HG03025 (cell line): ENCODE results near the gene MUS81.
"Not testable (repeated sequence)": the region's sequence is repeated elsewhere in the genome, so short reads cannot be mapped to it uniquely, and the experiment has no call there.

ENCODE experiments used
- ATAC-seq: cut with Tn5 transposase; IDR thresholded peaks from one replicate; pipeline ENCODE4 v1.9.1; 2021; ENCODE audit warnings: mild to moderate bottlenecking, moderate library complexity; ENCODE audit not compliant: unreplicated experiment, low FRiP score

MUS81 gene, protein sequence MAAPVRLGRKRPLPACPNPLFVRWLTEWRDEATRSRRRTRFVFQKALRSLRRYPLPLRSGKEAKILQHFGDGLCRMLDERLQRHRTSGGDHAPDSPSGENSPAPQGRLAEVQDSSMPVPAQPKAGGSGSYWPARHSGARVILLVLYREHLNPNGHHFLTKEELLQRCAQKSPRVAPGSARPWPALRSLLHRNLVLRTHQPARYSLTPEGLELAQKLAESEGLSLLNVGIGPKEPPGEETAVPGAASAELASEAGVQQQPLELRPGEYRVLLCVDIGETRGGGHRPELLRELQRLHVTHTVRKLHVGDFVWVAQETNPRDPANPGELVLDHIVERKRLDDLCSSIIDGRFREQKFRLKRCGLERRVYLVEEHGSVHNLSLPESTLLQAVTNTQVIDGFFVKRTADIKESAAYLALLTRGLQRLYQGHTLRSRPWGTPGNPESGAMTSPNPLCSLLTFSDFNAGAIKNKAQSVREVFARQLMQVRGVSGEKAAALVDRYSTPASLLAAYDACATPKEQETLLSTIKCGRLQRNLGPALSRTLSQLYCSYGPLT

DNA sequence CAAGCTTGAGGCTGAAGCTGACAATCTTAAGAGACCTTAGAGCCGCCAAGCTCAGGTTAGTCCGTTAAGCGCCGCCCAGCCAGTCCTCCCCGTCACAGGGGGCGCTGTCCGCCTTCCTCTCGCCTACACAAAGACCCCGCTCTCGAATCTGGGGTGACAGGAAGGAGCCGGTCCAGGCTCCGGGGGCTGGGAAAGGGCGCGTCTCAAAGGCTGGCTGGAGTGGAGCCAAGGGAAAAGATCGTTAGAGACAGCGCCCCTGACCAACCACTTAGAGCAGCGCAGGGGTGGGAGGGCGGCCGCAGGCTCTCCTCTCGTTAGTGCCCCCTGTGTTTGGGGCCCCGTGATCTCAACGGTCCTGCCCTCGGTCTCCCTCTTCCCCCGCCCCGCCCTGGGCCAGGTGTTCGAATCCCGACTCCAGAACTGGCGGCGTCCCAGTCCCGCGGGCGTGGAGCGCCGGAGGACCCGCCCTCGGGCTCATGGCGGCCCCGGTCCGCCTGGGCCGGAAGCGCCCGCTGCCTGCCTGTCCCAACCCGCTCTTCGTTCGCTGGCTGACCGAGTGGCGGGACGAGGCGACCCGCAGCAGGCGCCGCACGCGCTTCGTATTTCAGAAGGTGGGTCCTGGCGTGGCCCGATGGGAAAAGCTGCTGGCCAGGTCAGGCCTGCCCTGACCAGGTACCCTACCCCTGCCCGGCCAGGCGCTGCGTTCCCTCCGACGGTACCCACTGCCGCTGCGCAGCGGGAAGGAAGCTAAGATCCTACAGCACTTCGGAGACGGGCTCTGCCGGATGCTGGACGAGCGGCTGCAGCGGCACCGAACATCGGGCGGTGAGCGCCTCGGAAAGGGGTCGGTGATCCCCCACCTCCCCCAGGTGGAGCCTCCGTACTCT lies at the start of gene MUS81:
MUS81 (plus strand) TSS at position 156 of the 887 bp plus-strand sequence; CDS start at position 477, 321 bp downstream.
- ATAC-seq = peak; percentile 26

DNA sequence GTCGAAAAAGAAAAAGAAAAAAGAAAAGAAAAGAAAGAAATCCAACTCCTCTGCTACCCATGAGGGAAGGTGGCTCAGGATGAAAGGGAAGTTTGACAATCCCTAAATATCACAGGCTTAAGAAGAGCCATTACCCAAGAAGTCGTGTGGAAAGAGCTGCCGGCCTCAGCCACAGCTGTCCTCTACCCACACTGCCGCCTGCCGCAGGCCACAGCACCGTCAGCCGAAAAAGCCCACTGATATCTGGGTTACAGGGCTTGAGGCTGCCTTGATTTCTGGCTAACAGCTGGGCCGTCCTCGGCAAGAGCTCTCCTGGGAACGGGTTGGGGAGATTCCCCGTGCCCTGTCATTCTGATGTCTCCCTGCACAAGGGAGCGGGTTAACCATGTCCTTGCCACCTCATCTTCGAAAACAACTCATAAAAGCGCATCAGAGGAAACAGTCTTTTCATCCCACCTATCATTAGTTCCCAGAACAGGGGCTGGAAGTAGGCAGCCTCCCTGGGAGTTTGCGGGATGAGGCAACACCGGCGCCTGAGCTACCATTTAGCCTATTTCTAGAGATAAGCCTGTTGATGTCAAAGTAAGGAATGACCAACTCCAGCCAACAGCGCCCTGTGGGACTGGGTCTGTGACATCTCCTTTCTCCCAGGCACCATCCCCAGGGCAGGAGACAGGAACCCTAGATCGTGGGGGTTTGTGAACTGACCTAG lies 48.3 kb upstream of the MUS81 start:
- no peak for ATAC-seq

DNA sequence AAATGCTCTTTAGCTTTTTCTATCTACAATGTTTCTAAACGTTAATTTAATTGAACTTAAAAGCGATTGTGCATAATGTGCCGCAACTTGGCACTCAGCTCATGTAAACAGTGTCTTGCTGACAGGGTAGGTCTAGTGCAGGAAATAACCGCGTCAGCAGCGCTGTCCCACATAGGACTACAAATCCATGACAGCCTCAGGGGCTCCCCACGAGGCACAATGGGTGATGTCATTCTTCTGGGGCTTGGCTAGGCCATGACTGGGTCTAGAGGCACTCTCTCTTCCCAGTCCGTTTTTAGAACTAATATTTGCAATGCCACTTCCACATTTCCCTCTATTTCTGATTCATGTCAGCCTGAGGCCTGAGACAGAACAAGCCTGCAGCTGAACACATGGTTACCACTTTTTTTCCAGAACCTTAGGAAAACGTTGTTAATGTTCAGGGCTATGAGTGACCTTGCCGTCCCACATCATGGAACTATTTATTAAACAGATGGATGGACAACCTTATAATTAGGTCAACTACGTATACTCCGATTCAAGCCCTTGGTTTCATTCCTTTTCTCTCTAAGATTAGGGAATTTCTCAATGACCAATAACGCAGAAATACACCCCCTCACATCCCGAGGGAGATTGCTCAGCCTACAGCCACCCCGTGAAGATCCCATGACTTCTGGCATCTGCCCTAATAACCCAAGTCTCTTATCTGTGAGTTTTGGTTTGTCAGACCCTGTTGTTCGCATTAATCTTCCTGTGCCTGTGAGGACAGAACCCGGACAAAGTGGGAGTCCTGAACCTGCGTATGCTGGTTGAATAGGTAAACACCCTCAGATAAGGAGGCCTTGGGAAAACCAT lies 45.9 kb upstream of the MUS81 start:
- no peak for ATAC-seq

DNA sequence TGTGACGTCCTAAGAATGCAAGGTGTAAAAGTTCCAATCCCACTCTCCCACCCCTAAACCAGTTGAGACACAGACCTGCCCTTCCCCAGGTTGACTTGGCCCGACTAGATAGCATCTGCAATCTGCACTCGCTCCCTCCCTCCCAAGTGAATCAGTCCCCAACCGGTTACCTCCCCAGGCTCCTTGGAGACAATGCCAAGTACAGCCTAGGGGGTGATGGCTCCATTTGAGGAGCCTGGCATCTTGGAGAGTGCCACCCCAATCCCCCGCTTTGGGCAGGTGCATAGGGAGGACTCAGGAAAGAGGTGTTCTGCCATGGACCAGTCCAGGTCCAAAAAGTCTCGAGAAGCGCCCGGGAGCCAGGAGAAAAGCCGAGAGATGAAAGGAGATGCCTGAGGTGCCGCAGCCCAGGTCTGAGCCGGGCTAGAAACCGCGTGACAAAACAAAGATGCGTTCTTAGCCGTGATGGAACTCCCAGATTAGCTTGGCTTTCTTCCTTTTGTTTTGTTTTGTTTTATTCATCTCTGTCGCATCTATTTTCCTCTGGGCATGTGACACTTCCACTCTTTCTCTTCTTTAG lies 45.2 kb upstream of the MUS81 start:
- ATAC-seq = no peak

DNA sequence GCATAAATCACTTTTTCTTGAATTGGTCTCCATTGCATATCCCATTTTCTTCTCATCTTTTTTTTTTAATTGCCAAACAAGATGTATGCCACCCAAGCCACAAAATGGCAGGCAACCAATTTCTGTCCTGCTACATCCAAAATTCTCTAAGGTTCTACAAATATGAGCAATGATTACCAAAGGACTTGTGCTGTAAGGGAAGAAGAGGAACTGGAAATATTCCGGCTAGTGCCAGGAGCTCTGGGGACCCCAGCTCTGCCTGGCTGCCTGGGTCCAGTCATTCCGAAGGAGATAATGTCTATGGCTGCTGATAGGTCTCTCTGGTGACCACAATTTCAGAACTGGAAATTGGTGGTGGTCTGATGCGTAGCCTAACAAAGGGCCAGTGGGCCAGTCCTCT lies 43.5 kb upstream of the MUS81 start:
- ATAC-seq = no peak

DNA sequence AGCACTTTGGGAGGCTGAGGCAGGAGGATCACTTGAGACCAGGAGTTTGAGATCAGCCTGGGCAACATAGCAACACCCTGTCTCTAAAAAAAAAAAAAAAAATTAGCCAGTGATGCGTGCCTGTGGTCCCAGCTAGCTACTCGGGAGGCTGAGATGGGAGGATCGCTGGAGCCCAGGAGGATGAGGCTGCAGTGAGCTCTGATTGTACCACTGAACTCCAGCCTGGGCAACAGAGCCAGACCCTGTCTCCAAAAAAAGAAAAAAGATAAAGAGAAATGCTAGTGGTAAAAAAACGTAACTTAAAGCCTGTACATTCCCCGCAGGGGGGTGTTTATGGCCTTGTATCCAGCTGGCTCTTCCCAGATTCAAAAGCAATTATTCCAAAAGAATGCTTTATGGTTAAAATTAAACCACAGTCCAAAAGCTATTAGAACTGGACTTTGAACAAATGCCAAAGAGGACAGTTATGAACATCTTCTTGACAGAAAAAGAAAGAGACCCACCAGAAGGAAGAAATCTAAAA lies 42.9 kb upstream of the MUS81 start:
- ATAC-seq = no peak

DNA sequence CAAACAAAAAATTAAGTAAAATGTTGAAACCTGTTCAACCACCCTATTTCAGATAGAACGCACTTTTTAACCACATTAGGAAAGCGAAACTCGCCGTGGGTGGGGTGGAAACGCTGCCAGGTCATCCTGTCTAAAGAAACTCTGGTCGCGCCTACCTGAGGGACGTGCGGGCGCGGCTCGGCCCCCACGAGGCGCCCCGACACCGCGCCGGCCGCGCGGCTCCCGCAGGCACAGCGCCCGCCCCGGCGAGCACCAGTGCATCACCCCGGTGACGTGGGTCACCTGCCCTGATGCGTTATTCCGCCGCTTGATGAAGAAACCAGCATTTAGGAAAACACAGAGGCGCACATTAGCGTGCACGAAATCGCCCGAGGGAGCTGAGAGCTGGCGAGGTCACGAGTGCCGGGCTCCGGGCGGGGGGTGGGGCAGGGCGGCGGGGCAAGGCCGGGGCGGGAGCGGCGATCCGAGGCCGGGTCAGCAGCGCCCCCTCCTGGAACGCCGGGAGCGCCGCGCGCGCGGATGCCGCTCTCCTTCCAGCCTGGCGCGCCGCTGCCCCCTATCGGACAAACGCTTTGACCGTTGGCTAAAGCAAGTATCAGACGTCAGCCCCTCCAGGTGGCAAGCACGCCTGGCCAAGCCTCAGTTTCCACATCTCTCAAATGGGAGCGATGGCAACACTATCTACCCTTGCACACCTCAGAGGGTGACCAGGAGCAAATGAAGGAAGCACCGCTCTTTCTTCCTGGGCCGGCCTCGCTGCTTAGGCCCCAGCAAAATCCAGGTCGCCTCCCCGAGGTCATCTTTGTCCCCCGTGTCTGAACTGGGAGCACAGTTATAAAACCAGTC lies 42.2 kb upstream of the MUS81 start:
- ATAC-seq = peak; percentile 65

DNA sequence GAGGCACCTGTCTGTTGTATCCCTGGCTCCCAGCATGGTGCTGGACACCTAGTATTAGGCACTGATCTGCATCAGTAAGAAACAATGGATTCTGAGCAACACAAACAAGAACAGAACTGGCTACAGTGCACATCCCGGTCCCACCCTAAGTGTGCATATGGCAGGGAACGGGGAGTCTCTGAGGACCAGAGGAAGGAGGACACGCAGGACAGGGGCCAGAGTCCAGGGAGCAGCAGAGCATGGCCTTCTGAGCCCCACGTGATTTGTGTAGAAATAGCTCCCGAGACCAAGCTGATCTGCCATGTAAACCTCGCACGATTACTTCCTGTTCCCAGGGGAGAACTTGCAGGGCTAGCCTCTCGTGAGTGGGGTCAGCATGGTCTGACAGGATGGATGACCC lies 39.1 kb upstream of the MUS81 start:
- no peak for ATAC-seq

DNA sequence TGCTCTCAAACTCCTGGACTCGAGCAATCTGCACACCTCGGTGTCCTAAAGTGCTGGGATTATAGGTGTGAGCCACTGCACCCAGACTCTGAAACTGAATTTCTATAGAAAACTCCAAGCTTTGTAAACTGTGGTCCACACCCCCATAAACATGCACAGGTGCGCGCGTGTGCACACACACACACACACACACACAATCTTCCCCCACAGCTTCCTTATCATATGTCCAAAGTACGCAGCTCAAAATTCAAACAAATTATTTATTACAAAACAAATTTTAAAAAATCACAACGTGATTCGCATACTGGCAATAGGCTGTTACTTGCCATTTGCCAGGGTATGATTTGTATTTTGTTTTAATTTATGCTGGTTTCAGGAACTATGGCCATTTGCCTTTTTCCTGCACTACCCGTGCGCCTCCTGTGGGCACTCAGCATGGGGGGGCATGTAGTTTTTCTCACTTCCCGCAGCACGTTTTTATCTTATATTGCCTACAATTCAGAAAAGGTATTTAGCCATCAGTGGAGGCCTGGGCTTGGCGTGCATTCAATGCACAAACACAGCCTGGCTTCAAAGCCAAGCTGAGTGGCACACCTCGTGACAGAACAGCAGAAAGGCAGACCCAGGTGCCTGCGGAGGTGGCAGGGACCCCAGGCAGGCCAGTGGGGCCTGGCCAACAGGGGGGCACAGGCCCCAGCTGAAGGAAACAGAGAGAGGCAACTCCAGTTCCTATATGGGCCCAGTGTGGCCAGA lies 37.3 kb upstream of the MUS81 start:
- no peak for ATAC-seq

DNA sequence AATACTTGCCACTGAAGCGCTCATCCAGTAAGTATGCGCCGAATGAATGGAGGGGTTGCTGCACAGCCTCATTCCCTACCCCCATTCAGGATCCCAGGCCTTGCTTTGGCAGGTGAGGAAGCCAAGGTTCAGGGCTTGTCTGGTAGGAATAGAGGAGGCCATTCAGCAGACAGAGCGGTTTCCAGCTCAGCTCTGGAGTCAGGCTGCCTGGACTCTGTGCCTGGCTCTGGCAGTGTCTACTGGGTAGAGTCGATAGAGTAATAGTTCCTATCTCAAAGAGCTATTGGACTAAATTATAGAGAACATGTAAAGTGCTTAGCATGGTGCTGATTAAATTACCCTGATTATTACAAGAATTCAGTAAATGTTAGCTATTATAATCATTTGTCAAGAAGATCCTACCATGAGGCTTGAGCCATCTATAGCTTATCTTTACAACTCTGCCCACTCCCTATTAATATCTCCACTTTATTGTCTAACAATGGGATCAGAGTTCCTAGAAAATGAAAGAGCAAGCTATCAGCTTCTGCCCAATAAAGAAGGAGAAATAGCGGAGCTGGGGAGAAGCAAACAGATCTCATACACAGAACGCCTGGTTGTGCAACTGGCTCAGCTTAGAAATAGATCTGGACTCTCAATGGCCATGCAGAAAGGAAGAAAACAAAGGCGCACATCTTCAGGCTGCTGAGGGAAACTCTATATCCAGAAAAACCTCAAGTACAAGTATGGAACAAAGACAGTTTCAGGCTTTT lies 33.1 kb upstream of the MUS81 start:
- no peak for ATAC-seq

DNA sequence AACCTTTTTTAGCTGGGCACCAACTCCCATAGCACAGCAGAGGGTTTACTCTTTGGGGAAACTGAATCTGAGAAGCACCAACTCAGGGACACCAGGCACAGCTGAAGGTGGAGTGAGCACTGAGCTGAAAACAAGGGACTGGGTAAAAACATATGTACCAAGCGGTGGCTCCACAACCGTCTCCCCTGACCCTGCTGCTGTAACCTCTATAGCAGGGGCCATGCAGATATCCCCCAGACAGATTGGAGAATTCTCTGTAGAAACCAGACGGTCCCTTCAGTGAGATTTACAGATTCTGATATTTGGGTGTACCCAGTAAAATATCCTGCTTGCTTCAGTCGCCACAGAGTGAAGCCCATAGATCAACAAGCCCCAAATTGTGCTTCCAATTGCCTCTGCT lies 30.8 kb upstream of the MUS81 start:
- no peak for ATAC-seq

DNA sequence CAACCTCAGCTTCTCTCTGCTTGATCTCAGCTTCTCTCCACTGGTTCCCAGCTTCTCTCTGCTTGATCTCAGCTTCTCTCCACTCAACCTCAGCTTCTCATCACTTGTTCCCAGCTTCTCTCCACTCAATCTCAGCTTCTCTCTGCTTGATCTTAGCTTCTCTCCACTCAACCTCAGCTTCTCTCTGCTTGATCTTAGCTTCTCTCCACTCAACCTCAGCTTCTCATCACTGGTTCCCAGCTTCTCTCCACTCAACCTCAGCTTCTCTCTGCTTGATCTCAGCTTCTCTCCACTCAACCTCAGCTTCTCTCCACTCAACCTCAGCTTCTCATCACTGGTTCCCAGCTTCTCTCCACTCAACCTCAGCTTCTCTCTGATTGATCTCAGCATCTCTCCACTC lies 28.0 kb upstream of the MUS81 start:
- ATAC-seq = not testable (repeated sequence)

DNA sequence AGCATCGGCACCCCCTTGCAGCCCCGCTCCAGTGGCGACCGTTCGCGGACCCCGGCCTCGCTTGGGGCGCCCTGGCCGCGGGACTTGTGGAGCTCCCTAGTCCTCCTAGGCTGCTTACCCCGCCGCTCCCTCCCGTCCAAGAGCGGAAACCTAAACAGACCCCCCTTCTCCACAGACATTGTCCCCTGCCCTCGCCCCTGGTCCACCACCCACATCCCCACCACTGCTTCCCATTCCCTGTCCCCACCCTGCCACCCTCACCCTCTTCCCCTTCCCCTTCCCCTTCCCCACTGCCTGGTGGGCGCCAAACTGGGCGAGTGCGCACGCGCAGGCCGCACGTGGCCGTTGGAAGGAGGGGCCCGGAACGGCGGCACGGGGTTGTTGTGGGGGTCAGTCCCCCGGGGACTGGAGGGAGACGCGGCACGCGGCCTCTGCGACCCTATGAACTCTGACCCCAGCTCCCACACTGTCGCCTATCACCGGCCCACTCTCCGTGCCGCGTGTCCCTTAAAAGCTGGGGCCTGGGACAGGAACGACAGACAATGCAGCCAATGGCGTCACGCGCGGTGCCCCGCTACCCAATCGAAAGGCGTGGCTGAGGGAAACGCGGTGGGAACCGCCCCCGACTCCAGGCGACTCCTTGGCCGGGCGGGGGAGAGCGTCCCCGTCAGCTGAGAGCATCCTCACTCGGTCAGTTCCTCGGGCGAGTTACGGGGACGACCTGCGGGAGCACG lies 26.8 kb upstream of the MUS81 start, which contains the start of gene SNX32:
SNX32 (plus strand) TSS at position 667 of the 734 bp plus-strand sequence. CDS start 103 bp downstream, outside the sequence.
- peak; percentile 90 for ATAC-seq

DNA sequence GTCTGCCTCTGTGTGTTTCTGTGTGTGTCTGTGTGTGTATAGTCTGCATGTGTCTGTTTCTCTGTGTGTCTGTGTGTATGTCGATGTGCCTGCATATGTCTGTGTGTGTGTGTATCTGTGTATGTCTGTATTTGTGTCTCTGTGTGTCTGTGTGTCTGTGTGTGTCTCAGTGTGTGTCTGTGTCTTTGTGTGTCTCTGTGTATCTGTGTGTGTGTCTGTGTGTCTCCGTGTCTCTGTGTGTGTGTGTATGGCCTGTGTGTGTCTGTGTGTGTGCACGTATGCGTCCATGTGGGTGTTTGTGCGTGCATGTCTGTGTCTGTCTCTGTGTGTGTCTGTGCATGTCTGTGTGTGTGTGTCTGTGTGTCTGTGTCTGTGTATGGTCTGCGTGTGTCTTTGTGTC lies 26.0 kb upstream of the MUS81 start:
- ATAC-seq = no peak

DNA sequence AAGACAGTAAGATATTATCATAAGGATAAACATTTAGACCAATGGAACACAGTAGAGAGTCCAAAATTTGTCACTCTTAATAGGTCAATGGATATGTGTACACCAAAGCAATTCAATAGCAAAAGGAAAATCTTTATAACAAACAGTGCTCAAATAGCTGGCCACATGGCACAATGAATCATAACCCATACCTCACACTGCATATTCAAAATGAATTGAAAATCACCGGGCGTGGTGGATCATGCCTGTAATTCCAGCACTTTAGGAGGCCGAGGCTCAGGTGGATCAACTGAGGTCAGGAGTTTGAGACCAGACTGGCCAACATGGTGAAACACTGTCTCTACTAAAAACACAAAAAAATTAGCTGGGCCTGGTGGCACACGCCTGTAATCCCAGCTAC lies 18.1 kb upstream of the MUS81 start:
- no peak for ATAC-seq

DNA sequence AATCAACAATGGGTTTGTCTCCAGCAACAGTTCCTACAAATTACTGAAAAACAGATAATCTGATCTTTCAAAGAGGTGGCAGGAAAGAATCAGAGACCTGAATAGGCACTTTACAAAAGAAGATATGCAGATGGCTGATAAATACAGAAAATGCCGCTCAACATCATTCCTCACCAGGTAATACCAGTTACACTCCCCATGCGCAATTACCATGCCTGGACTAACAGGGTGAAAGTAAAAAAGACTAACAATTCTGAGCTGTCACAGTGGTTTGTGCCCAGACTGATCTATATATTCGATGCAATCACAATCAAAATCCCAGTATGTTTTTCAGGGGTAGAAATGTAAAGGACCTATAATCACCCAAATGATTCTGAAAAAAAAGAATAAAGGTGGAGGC lies 16.4 kb upstream of the MUS81 start:
- ATAC-seq = no peak
